Stimulated activated CD4-positive, alpha-beta T cell treated with anti-CD3 and anti-CD28 coated beads, Interleukin-2, amount 100 ng/mL, for 4 hours (primary cell): ENCODE data around the gene FOXC1.

Source experiments
- DNase-seq: peaks from one replicate; pipeline ENCODE4 v3.0.0-alpha.2; 2020; ENCODE audit warnings: low read depth

Gene FOXC1

DNA sequence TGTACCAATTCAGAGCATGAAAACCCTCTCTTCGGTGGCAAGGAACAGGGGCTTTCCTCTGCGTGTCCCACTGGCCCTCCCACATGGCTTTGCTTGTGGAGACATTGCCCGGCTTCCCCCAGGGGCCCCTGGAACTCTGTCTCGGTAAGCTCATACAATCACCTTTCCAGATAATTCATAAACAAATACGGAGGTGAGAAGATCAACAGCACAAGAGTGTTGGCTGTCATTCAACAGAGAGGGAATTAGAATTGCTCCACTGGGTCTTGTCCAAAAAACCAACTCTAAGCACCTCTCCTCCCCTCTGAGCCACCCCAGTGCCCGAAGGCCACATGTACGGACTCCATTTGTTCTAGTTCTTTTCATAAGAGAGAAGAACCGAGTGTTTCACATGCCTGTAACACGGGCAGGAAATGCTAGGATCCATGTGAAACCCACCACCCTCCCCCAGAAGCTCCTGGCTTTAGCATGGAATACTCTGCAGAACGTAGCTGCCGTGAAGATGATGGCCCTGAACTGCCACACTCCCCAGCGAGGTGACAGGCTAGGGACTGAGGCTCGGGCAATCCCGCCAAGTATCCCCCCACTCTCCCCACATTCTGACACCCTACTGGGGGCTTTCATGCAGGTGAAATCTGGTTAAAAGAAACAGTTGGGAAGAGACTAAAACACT lies 24.6 kb upstream of the FOXC1 start:
- DNase-seq, result no peak

- DNase-seq, result no peak
Observed at GRCh38 chr6:1585669-1586049, 24.1 kb upstream of the FOXC1 start.

- DNase-seq, result no peak
Observed at GRCh38 chr6:1586256-1586655, 23.5 kb upstream of the FOXC1 start.

DNA sequence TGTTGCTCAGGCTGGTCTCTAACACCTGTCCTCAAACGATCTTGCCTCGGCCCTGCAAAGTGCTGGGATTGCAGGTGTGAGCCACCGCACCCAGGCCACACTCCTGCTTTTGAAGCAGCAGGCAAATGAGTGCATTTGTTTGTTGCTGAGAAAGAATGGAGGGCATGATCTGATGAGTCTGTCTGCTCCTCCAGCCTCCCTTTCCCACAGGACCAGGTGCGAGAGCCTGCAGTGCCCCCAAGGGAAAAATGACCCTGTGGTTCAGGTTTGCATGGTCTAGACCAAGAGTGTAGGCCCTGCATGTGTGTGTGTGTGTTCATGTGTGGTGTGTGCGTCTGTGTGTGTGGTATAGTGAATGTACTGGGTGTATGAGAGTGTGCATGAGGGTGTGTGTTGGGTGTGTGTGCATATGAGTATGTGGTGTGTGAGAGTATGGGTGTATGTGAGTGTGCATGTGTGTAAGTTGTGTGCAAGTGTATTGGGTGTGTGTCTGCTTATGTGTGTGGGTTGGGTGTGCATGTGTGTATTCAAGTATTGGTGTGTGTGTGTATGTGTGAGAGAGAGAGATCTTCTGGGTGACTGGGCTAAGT lies 22.8 kb upstream of the FOXC1 start:
- DNase-seq, result no peak

GRCh38 chr6:1587546-1587945 lies 22.2 kb upstream of the FOXC1 start:
- no peak for DNase-seq

GRCh38 chr6:1587977-1588376 lies 21.7 kb upstream of the FOXC1 start:
- DNase-seq, result no peak

DNA sequence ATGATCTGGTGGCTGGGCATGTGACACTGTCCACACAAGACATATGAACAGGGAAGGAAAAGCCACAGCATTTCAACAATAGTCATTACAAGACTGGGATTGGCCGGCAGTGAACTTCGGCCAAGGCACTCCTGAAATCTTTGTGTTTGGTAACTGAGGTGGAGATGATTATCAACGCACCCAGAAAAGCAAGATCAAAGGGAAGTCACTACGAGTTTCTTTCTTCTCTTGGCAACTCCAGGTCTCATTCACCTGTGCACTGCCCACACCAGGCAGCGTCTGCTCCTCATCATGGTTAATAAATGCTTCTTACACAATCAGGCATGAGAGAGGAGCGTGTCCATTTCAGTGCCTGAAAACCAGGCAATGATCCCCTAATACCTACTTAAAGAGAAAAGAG lies 20.5 kb upstream of the FOXC1 start:
- no peak for DNase-seq

DNA sequence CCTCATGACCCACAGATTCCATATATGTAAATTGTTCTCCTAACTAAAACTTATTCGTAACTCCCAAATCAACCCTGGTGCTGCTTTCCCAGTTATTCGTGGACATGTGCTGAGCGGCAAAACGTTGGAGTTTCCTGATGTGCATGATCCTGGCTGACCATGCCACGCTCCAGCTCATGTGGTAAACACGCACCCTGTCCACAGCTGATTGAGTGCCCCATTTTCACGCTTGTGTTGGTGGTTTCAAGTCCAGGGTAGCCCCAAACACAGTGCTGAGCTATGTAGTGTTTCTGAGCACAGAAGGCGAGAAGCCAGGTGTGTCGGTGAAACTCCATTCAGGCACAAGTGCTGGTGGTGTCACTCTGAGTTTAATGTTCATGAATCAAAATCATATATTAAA lies 19.1 kb upstream of the FOXC1 start:
- DNase-seq, result no peak

GRCh38 chr6:1591243-1591642 lies 18.5 kb upstream of the FOXC1 start:
- DNase-seq, result no peak

DNA sequence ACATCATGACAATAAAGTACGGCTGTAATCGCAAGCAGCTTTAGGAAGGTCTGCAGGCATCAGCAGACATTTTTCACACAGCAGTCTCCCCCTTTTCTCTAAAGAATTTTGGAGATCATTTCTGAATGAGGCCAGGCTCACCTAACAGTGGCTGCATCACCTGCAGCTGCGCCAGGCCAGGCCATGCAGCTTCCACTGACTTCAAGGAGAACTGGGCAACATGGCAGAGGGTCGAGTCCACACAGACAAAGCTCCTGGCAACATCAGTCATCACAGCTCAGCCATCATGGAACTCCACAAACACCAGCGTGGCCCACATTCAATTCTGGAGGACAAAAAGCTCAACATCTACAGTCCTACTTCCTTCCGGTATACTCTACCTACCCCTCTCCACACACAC lies 17.8 kb upstream of the FOXC1 start:
- no peak for DNase-seq

GRCh38 chr6:1592852-1593251 lies 16.9 kb upstream of the FOXC1 start:
- no peak for DNase-seq

- DNase-seq, result no peak
Observed at GRCh38 chr6:1593286-1593957, 16.3 kb upstream of the FOXC1 start.

DNA sequence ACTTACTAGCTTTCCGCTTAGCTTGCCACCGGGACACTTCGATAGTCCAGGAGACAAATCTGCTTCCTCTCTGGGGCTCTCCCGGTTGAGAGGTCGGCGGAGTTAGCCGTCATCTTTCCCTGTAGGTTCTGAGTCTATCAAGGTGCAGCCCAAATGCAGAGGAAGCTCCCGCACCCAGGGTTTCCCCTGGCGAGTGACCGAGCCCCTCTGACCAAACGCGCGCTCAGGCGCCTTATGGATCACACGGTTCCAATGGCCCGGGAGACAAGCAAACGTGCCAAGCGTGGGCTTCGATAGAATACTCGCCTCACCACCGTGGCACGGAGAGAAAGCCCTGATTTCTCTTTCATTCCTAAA lies 15.8 kb upstream of the FOXC1 start:
- no peak for DNase-seq

DNA sequence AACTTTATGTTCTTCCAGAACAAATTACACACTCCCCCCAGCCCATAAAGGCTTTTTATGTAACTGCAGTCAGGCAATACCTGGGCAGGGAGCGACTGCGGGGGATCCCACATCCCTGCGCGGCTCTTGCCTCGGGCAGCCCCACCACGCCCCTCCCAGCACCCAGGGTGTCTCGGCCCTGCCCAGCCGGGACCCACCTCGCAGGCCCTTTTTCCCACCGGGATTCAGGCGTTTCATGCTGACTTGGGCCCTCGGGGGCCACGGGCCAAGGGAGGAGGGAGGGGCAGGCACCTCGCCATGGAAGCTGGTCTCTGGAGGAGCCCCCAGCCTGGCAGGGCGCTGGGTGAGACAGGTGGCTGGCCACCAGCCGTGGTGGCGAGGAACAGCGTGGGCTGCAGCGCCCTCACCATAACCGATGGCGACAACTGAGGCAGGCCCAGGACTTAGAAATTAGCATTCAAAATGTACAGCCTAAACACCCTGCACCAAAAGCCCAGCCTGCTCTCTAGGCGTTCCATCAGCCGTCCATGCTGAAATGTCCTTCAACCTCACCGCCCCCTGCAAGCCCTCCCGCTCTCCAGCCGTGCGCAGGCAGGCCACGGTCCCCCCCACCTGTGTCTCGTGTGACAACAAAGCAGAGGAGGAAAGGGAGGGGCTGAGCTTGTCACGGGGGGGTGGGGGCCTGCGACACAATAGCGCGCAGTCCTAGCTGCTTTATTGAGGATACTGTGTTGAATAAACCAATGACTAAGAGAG lies 15.1 kb upstream of the FOXC1 start:
- DNase-seq, result no peak

DNA sequence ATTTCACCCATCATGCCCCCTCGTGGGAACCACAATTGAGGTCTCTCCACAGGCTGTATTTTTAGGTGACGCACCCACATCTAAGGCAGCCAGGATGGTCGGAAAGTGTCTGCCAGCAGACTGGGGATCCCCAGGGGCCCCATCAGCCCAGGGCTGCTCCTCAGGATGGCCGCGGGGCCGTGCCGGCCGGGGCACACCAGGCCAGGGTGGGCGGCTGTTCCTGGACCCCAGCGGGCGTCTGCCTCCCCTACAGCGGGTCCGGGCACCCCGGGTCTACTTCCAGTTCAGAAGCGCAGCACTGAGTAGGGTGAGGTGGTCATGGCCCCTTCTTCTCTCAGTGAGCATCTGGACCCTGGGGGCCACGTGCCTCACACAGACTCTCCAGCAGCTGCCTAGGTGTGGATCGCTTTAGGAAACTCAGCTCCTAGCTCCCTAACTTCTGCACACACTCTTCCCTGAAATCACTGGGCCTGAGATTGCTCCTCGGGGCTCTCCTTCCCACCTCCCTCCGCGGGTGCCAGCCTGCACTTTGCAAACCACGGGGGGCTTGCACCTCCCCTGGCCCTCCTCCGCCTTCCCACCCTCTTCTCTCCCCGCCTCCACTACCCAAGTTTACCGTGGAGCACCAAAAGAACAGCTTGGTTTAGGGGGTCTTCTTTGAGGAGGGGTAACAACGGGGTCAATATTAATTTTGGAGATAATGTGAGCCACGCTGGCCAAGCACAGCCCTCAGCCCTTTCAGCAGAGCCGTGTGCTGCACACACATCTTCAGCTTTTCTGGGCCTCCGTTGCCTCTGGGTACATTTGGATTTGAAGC lies 14.2 kb upstream of the FOXC1 start:
- no peak for DNase-seq

DNA sequence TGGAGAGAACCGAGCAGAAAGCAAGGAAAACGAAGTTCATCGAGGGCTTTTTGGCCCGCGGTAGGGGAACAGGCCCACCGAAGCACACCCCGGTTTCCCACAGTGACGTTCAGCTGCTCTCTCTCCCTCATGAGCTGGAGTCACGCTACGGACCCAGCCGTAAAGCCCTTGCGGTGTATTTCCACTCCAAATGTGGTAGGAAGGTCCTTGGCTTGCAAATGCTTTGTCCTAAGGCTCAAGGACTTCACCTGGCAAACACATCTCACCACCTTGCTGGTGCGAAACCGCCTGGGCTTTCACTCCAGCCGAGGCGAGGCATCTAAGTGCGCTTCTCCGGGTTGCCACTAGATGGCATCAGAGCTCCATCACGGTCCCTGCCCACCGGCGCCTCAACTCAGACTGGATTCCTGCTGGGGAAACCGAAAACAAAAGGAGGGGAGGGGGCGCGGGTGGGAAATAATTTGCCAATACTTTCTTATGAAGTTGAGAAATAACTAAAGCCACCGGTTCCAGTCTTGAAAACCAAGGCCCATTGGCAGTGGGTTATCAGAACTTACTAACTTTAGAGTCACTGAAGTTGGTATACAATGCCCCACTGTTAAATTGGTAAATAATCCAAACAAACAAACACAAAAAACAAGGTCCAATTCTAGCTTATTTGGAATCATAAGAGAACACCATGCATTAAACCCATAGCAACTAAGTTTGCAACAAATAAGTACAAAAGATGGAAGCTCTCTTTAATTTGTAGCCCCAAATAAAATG lies 13.4 kb upstream of the FOXC1 start:
- peak; percentile 49 for DNase-seq

DNA sequence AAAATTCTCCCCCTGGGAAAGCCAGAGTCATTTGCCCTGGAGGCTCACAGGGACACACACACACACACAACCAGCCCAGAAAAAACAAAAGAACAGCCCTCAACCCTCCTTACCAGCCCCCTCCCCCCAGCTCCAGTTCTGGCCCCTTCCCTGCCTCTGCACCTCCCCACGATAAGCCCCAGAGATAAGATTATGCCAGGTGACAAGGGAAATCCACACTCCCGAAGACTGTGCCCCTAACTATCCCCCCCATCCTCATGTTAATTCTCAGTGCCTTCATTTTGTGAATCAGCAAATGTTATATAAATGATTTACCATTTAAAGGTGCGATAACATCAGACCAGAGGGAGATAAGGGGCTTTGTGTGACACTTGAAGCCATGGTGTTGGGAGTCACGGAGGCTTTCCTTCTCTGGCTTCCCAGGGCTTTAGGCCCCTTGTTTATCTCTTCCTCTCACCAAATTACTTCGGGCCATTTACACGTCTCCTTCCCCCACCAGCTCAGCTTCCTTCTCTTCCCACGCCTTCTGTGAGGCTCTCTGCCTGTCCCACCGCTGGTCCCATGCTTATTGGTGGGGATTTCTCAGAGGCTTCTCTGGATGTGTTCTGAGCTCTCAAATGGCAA lies 12.5 kb upstream of the FOXC1 start:
- no peak for DNase-seq

DNA sequence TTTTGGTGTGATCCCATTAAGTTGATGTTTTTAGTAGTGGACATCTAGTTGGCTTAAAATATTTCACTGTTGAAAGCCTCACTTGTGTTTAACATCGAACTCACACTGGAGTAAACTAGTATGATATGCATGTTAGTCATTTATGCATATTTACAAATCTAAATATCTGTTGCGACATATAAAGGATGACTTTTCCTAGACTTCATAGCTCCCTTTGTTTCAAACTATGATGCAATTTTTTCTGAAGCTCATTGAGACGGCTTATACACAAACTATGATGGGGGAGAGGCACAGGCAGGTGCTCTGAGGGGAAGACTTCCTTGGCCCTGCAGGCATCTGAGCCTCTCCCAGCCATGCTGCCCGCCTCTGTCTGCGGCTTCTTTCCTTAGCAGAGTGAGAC lies 11.8 kb upstream of the FOXC1 start:
- no peak for DNase-seq

DNA sequence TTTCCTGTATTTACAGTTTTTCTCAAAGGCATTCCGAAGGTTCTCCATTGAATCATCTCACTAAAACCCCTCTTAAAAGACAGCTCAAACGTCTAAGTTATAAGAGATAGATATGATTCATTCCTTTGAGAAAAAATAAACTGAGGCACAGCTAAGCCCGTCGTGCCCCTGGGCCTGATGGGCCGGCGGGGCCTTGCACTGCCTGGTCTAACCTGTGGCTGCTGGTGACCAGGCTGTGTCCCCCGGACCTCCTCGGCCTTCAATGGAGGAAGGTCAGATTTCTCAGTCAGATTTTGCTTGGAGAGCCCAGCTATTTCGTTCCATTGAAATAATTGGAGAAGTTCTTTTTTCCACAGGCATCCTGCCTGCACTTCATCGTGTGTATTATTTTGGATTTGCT lies 11.3 kb upstream of the FOXC1 start:
- DNase-seq, result no peak

GRCh38 chr6:1598886-1599285 lies 10.8 kb upstream of the FOXC1 start:
- no peak for DNase-seq

GRCh38 chr6:1599469-1599868 lies 10.2 kb upstream of the FOXC1 start:
- DNase-seq, result no peak
